Measurements from ENCODE around the gene SEMG2.

SEMG2 gene

GRCh38 chr20:45230631-45231030 is 9.5 kb downstream of the SEMG2 start:
- TF ChIP-seq, protein P1, sequence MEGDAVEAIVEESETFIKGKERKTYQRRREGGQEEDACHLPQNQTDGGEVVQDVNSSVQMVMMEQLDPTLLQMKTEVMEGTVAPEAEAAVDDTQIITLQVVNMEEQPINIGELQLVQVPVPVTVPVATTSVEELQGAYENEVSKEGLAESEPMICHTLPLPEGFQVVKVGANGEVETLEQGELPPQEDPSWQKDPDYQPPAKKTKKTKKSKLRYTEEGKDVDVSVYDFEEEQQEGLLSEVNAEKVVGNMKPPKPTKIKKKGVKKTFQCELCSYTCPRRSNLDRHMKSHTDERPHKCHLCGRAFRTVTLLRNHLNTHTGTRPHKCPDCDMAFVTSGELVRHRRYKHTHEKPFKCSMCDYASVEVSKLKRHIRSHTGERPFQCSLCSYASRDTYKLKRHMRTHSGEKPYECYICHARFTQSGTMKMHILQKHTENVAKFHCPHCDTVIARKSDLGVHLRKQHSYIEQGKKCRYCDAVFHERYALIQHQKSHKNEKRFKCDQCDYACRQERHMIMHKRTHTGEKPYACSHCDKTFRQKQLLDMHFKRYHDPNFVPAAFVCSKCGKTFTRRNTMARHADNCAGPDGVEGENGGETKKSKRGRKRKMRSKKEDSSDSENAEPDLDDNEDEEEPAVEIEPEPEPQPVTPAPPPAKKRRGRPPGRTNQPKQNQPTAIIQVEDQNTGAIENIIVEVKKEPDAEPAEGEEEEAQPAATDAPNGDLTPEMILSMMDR (IDR thresholded peaks at IDR 0.05), result no peak

- TF ChIP-seq, protein P1 (IDR thresholded peaks at IDR 0.05), result peak; percentile 46; the same call in 1 of the 2 replicates
Measured at GRCh38 chr20:45235995-45236394, 14.8 kb downstream of the SEMG2 start.

DNA sequence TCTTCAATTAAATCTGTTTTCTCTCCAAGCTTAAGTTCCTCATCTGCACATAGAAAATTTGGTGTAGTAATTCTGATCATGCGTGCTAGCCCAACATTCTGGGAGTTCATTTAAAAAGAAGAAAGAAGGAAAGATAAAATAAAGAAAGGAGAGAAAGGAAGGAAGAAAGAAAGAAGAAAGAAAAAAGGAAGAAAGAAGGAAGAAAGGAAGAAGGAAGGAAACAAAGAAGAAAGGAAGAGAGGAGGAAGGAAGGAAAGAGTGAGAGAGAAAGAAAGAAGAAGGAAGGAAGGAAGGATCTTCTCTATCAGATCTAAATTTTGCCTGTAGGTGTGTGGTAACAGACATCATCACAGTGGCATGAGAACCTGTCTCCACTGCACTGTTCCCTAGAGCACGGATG is 17.0 kb downstream of the SEMG2 start:
- TF ChIP-seq, protein P1 (IDR thresholded peaks at IDR 0.05), result no peak

DNA sequence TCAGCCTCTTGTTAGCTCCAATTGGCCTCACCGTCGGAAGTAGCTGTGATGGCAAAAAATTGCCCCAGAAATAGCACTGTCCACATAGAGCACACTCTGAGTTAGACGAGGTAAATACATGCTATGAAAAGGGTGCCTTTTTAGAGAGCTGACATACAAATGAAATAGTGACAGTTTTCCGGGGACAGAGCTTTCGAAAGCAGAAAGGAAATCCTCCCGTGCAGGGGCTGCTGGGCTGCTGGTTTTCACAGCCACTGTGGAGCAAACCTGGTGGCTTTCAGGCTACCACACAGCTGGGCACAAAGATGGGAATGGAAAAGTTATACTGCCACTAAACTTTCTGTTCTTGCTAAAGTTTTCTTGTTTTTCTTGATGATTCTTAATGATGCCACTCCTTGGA is 24.9 kb downstream of the SEMG2 start:
- TF ChIP-seq, protein P1 (IDR thresholded peaks at IDR 0.05), result no peak

DNA sequence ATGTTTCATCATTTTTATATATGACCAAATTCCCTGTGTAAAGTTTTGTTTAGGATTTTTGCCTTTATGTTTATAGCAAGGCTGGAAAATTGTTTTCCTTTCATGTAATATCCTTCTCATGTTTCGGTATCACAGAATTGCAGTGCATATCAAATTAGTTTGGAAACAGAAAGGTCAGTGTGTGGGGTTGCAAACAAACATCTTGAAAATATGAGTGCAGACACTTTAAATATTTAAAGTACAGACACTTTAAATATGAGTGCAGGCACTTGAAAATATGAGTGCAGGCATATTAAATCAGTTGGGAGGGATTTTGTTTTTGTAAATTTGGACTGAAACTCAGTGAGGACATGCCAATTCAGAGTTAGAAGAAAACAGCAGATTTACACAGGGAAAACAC is 26.7 kb downstream of the SEMG2 start:
- TF ChIP-seq, protein P1 (IDR thresholded peaks at IDR 0.05), result no peak

DNA sequence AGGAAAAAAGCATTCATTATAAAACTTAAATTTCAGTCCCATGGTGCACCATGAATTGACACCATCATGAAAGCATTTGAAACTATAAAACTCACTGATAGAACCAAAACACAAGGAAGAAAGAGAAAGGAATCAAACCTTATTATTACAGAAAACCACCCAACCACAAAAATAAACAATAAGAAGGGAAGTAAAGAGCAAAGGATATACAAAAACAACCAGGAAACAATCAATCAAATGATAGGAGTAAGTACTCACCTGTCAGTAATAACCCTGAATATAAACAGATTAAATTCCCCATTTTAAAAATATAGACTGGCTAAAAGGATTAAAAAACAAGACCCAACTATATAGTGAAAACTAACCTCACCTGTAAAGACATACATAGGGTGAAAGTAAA is 27.4 kb downstream of the SEMG2 start:
- TF ChIP-seq, protein P1 (IDR thresholded peaks at IDR 0.05), result no peak

- TF ChIP-seq, protein P1 (IDR thresholded peaks at IDR 0.05), result no peak
Measured at GRCh38 chr20:45251884-45252560, 30.8 kb downstream of the SEMG2 start.

DNA sequence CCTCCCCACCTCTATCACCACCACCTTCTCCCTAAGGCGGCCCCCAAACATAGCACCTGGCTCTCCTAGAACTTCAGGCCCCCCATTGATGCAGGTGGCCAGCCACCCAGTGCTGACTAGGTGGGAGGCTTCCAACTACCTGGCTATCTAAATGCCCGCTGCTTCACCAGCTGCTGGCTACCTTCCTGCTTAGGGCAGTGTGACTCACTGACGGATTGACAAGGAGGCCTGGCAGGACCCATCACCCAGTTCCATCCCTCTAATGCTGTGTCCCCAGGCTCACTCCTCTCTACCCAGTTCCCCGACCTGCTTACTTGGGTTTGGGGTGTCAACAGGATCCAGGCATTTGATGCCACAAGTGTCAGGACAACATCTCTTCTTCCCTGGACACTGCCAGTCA is 32.1 kb downstream of the SEMG2 start:
- TF ChIP-seq, protein P1 (IDR thresholded peaks at IDR 0.05), result no peak

Data from LNCAP (cell line).